GM18951 (cell line): Measurements from ENCODE around the gene GBP4.
"Not testable (repeated sequence)": the region's sequence is repeated elsewhere in the genome, so short reads cannot be mapped to it uniquely, and the experiment has no call there.

Experiments used
- POLR2A ChIP-seq: IDR thresholded peaks from 4 replicates; pipeline ENCODE4 v1.6.1; 2011; ENCODE audit warnings: mild to moderate bottlenecking; ENCODE audit not compliant: insufficient read length, insufficient read depth; ENCODE audit errors: extremely low read depth
- in situ Hi-C: fragments of 300-500 bp; cut with MboI; formaldehyde crosslinking; loops from one replicate; pipeline ENCODE4 v1.12.0; 2022; ENCODE audit warnings: low sequenced_read_pairs, mixed read lengths, inconsistent platforms; ENCODE audit not compliant: unreplicated experiment

GBP4 gene

GRCh38 chr1:89198491-89199072 lies at the start of gene GBP4:
GBP4 (minus strand) TSS chr1:89198942; CDS start chr1:89198834, 108 bp downstream.
- TF ChIP-seq POLR2A = peak; percentile 37
- in situ Hi-C loops = no loop called here

GRCh38 chr1:89243046-89243445 lies 44.3 kb upstream of the GBP4 start:
- in situ Hi-C loops = no loop called here
- no peak for TF ChIP-seq POLR2A

DNA sequence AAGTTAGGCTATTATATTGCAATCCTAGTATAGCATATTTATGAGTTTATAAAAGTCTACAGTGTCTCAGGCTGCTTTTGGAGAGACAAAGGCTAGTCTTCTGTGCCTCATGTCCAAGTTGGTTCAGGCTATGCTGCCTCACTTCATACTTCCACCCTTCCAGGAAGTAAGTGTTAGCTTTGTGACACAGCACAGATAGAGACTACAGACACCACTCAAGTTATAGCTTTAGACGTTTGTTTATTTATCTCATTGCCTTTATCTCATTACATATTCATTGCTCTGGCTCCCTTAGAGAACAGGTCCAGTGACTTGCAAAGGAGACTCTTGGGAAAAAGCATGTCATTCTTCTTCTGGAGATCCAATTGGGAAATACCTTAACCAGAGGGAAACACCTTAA lies 22.6 kb upstream of the GBP4 start:
- TF ChIP-seq POLR2A = no peak
- in situ Hi-C loops = no loop called here

GRCh38 chr1:89219851-89220250 lies 21.1 kb upstream of the GBP4 start:
- in situ Hi-C loops = not testable (repeated sequence)

GRCh38 chr1:89218941-89219340 lies 20.2 kb upstream of the GBP4 start:
- in situ Hi-C loops = not testable (repeated sequence)

- TF ChIP-seq POLR2A = no peak
- in situ Hi-C loops = no loop called here
Measured at GRCh38 chr1:89213347-89213746, 14.6 kb upstream of the GBP4 start.

GRCh38 chr1:89211035-89211634 lies 12.4 kb upstream of the GBP4 start:
- no peak for TF ChIP-seq POLR2A
- in situ Hi-C loops = no loop called here

DNA sequence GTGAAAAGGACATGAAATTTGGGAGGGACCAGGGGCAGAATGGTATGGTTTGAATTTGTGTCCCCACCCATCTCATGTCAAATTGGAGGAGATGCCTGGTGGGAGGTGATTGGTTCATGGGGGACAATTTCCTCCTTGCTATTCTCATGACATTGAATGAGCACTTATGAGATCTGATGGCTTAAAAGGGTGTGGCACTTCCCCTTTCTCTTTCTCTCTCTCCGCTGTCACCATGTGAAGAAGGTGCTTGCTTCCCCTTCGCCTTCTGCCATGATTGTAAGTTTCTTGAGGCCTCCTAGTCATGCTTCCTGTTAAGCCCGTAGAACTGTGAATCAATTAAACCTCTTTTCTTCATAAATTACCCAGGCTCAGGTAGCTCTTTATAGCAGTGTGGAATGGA lies 7.6 kb upstream of the GBP4 start:
- TF ChIP-seq POLR2A = no peak
- in situ Hi-C loops = no loop called here

DNA sequence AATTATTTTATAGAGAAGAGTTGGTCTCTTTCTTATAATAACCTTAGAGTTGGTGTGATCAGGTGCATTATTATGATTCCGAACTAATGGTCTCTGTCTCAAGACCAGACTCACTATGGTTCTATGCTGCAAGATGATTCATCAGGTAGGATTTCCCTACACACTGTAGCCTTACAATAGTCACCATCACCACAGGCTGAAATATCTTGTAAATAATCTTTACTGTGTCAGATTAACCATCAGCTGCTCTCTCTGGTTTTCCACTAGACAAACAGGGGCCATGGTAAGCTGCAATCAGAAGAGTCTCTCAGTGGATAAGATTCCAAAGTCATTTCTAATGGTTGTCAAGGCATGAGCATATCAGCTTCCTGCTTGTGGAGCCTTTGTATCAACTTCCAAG lies 4.4 kb upstream of the GBP4 start:
- no peak for TF ChIP-seq POLR2A
- in situ Hi-C loops = no loop called here

DNA sequence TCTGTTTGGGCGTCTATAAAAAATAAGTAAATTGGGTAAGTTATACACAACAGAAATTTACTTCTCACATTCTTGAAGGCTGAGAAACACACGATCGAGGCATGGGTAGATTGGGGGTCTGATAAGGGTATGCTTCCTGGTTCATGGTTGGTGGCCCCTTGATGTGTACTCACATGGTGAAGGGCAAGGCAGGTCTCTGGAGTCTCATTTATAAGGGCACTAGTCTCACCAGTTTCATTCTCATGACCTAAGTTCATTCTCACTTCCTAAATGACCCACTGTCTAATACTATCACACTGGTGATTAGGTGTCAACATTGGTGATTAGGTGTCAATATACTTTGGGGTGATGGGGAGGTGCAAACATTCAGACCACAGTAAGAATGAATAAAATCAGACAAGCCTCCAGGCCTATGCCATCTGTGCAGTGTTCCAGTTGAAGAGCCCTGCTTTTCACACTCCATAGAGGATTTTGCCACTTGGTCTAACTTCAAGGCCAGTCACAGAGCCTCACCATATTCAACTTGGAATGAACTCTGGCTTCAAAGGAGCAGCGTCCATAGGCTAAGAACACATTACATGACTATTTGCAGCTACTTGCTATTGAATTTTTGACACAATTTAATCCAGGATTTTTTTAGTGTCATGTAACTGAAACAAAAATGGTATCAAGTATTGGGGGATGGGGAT lies 2.5 kb upstream of the GBP4 start:
- in situ Hi-C loops = no loop called here
- no peak for TF ChIP-seq POLR2A

DNA sequence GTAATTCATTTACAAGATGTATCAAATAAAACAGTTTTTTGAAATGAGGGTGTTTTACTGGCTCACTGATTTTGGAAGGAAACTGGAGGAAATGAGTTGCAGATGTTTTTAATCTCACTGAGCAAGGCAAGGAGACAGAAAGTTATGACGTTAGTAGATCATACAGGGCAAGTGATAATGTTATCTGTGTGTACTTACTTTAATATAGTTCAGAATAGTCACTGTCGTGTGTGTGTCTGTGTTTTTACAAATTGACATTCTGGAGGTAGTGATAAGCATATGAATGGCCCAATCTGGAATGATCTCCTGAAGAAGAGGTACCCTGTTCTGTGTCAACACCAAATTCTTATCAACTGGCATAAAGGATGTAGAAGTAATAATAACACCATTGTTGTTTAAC lies 1.9 kb upstream of the GBP4 start:
- no peak for TF ChIP-seq POLR2A
- in situ Hi-C loops = no loop called here

DNA sequence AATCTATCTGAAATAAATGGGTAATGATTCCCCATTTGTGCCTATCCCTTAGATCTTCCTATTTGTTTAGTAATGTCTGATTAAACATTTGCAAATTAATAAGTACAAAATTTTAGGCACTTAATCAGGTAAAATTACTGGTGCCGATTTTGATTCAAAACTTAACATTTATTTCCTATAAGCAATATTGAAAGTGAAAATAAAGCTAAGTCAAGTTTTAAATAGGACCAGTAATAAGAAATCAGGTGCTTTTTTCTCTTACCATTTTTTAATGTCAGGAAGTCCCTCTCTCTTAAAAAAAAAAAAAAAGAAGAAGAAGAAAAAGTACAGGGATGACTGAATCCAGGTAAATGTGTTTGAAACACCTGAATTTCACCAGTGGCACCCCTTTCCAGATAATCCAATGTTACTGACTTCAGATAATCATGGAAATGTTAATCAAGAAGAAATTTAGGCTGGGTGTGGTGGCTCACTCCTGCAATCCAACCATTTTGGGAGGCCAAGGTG lies 836 bp upstream of the GBP4 start:
- TF ChIP-seq POLR2A = no peak
- in situ Hi-C loops = no loop called here

GRCh38 chr1:89198081-89198480 lies 661 bp downstream of the GBP4 start:
- in situ Hi-C loops = no loop called here
- no peak for TF ChIP-seq POLR2A

- in situ Hi-C loops = no loop called here
- no peak for TF ChIP-seq POLR2A
Measured at GRCh38 chr1:89195476-89195875, 3.3 kb downstream of the GBP4 start.

GRCh38 chr1:89191314-89191713 lies 7.4 kb downstream of the GBP4 start:
- in situ Hi-C loops = no loop called here
- TF ChIP-seq POLR2A = no peak

DNA sequence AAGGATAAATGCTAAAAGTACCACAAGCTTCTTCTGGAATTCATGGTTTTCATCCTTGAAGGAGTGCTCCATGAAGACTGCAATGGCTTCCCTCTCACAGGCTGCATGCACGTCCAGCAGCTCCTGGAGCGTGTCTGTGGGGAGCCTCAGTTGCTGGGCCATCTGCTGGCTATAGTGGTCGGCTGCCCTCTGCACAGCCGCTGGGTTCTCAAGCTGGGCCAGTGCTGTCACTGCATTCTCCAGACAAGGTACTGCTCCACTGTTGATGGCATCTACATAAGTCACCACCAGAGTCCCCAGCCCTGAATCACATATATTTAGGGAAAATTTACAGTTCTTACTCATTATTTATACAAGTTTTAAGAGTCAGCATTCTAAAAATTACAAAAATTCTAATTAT lies 8.7 kb downstream of the GBP4 start:
- in situ Hi-C loops = no loop called here
- TF ChIP-seq POLR2A = no peak
